ENCODE measurements around the gene RNF167. TPM values are rescaled to one million over a fixed set of nuclear protein-coding genes. Genes with fewer than 3 reads are reported as not detected.
"Not testable (repeated sequence)": the region's sequence is repeated elsewhere in the genome, so short reads cannot be mapped to it uniquely, and the experiment has no call there.

RNF167 gene
- total RNA-seq, 4 donors from 2014 or later, result 42.3 to 57.4 (median 54.2) TPM

DNA sequence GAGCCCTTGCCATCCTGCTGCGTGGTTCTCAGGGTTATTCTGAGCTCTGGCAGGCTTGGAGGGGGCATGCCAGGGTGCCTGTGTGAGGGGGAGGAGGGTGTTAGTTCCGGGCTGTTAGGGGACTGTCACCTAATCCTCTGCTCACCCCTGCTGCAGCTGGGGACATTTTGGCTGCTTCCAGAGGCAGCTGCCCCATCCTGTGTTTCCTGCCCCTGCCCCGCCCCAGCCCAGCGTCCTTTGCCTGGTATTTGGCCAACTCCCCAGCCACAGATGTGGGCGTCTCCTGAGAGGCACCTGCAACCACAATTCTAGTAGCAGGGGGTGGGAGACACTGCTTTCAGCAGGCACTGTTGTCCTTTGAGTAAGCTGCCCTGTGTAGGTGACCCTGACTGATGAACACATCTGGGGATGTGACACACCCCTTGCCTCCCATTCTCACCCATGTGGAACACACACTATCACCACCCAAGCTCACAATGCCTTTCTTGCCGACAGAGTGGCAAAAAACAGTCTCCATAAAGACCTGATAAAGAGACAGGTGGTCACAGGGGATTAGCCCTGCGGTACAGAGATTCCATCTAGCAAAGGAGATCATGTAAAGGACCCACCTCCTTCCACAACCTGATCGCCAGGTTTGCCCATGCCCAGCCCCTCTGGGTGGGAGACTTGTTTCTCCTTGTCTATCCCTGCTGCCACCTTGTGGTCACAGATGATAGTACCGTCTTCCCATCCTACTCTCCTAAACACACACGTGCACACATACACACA lies 36.8 kb upstream of the RNF167 start, which contains the start of gene CHRNE:
TSS of gene CHRNE (minus strand) at position 48 of the 768 bp plus-strand sequence. CDS start at position 13, 35 bp downstream.
- Histone ChIP-seq H3K27me3 (peaks cover 0 to 25% (median 0%) of the 10 kb centered on the region in 4 donors), H3K9me3 (no peaks in the 10 kb centered on the region), H3K4me1 (peaks cover 23 to 57% (median 36%) of the 10 kb centered on the region in 3 donors), H3K36me3 (peaks cover 0 to 3% (median 0%) of the 10 kb centered on the region in 3 donors), H3K4me3 (peak within 1 kb of the TSS in 2 of 4 donors; percentile 9 to 18), H3K27ac (peak within 1 kb of the TSS; percentile 46 to 78 (median 73))
- DNase-seq, result no peak
- intact Hi-C loops (cut with DNase I), result loop anchor here (10.0 kb wide), 1 partner anchor 162 kb away; no protein-coding TSS in a partner anchor
- no peak for TF ChIP-seq POLR2A (IDR thresholded peaks at IDR 0.05)
- TF ChIP-seq, protein P1, sequence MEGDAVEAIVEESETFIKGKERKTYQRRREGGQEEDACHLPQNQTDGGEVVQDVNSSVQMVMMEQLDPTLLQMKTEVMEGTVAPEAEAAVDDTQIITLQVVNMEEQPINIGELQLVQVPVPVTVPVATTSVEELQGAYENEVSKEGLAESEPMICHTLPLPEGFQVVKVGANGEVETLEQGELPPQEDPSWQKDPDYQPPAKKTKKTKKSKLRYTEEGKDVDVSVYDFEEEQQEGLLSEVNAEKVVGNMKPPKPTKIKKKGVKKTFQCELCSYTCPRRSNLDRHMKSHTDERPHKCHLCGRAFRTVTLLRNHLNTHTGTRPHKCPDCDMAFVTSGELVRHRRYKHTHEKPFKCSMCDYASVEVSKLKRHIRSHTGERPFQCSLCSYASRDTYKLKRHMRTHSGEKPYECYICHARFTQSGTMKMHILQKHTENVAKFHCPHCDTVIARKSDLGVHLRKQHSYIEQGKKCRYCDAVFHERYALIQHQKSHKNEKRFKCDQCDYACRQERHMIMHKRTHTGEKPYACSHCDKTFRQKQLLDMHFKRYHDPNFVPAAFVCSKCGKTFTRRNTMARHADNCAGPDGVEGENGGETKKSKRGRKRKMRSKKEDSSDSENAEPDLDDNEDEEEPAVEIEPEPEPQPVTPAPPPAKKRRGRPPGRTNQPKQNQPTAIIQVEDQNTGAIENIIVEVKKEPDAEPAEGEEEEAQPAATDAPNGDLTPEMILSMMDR (IDR thresholded peaks at IDR 0.05), result peak; percentile 51 to 88 (median 74)
- 3 to 10% methylated on average over 6 of the region's 10 CpGs for WGBS, 2 donors

DNA sequence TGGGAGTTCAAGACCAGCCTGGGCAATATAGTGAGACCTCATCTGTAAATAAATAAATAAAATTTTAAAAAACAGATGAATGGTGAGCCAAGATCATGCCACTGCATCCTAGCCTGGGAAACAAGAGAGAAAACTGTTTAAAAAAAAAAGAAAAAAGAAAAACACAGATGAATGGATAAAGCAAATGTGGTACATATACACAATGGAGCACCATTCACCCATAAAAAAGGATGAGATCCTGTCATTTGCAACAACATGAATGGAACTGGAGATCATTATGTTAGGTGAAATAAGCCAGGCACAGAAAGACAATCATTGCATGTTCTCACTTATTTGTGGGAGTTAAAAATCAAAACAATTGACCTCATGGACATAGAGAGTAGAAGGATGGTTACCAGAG lies 33.4 kb upstream of the RNF167 start:
- not testable (repeated sequence) for H3K4me3 ChIP-seq, H3K27me3 ChIP-seq, H3K36me3 ChIP-seq, H3K27ac ChIP-seq, DNase-seq, H3K9me3 ChIP-seq
- intact Hi-C loops (cut with DNase I), result loop anchor here (10.0 kb wide), 1 partner anchor 158 kb away; no protein-coding TSS in a partner anchor
- peaks cover 9 to 49% (median 25%) of the 10 kb centered on the region in 3 donors for H3K4me1 ChIP-seq

- intact Hi-C loops (cut with DNase I), result loop anchor here (10.0 kb wide), 1 partner anchor 156 kb away; no protein-coding TSS in a partner anchor
- no peak for TF ChIP-seq POLR2A (IDR thresholded peaks at IDR 0.05)
- TF ChIP-seq, protein P1 (IDR thresholded peaks at IDR 0.05), result no peak
- Histone ChIP-seq H3K4me1 (peaks cover 3 to 35% (median 18%) of the 10 kb centered on the region in 3 donors), H3K36me3 (no peaks in the 10 kb centered on the region), H3K9me3 (no peaks in the 10 kb centered on the region), H3K4me3 (no peak overlapping the region), H3K27me3 (peaks cover 0 to 8% (median 0%) of the 10 kb centered on the region in 4 donors), H3K27ac (peak overlapping the region; percentile 82 to 90 (median 85))
- 27 to 50% methylated on average over 1 to 5 of the region's 10 CpGs for WGBS, 2 donors
- DNase-seq, result no peak
Observed at GRCh38 chr17:4908301-4908700, 31.8 kb upstream of the RNF167 start.

- peak overlapping the region; percentile 82 to 90 (median 85) for H3K27ac ChIP-seq
- 12 to 23% methylated on average over 9 to 14 of the region's 20 CpGs for WGBS, 2 donors
- intact Hi-C loops (cut with DNase I), result loop anchor here (10.0 kb wide), 1 partner anchor 156 kb away; no protein-coding TSS in a partner anchor
- H3K36me3 ChIP-seq, result no peaks in the 10 kb centered on the region
- DNase-seq, result no peak
- peaks cover 3 to 29% (median 14%) of the 10 kb centered on the region in 3 donors for H3K4me1 ChIP-seq
- peak overlapping the region in 3 of 4 donors; percentile 8 to 34 (median 11) for H3K4me3 ChIP-seq
- TF ChIP-seq POLR2A (IDR thresholded peaks at IDR 0.05), result peak in 1 of 4 donors; percentile 12
- TF ChIP-seq, protein P1 (IDR thresholded peaks at IDR 0.05), result peak; percentile 68 to 91 (median 82)
- no peaks in the 10 kb centered on the region for H3K9me3 ChIP-seq
- H3K27me3 ChIP-seq, result peaks cover 0 to 5% (median 0%) of the 10 kb centered on the region in 4 donors
Observed at GRCh38 chr17:4908711-4909496, 31.2 kb upstream of the RNF167 start.

DNA sequence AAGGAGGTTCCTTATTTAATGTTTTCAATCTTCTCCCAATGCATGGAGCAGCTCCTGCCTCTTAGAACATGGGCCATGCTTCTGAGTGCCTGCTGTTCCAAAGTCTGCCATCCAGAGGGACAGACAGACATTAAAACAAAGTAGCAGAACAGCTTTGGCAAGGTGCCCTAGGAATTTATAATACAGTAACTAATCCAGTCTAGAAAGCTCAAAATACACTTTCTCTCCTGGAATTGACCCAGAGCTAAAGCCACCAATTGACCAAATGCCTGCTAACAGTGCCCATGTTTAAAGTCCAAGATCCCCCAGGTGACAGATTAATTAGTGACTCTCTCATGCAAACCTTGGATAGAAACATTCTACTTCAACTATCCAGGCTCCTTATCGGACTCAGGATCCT lies 26.1 kb upstream of the RNF167 start:
- Histone ChIP-seq H3K27ac (no peak overlapping the region), H3K27me3 (no peaks in the 10 kb centered on the region), H3K4me3 (no peak overlapping the region), H3K9me3 (no peaks in the 10 kb centered on the region), H3K4me1 (peaks cover 1 to 13% (median 8%) of the 10 kb centered on the region in 3 donors), H3K36me3 (no peaks in the 10 kb centered on the region)
- TF ChIP-seq, protein P1 (IDR thresholded peaks at IDR 0.05), result peak in 1 of 6 experiments; percentile 10
- no peak for TF ChIP-seq POLR2A (IDR thresholded peaks at IDR 0.05)
- intact Hi-C loops (cut with DNase I), result no loop called here
- DNase-seq, result no peak
- 73 to 81% methylated on average over 1 of the region's 1 CpG for WGBS, 2 donors

DNA sequence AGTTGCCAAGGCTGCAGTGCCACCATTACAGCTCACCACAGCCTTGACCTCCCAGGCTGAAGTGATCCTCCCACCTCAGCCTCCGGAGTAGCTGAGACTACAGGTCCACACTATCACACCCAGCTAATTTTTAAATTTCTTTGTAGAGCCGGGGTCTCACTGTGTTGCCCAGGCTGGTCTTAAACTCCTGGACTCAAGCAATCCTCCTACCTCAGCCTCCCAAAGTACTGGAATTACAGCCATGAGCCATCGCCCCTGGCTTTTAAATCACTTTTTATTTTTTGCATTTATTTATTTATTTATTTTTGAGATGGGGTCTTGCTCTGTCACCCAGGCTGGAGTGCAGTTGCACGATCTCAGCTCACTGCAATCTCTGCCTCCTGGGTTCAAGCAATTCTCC lies 25.5 kb upstream of the RNF167 start:
- H3K4me1 ChIP-seq; H3K9me3 ChIP-seq; intact Hi-C loops (cut with DNase I); H3K27me3 ChIP-seq; H3K27ac ChIP-seq; DNase-seq; H3K36me3 ChIP-seq; H3K4me3 ChIP-seq: not testable (repeated sequence)
- WGBS, 2 donors, result 89 to 91% methylated on average over 4 of the region's 4 CpGs

Data from esophagus squamous epithelium (tissue), 5 donors.